ENCODE results near the gene MRPS9.

The MRPS9 gene

GRCh38 chr2:105144152-105144940 lies 106.5 kb downstream of the MRPS9 start:
- H3K9me2 ChIP-seq (replicated peaks; ENCODE audit: control insufficient read depth, low read length), result no peaks in the 10 kb centered on the region
- no peak overlapping the region for H3K4me3 ChIP-seq (ENCODE audit: low read length)
- no peak for TF ChIP-seq EZH2phosphoT487 (IDR thresholded peaks at IDR 0.05; ENCODE audit: borderline replicate concordance, low read length)
- TF ChIP-seq, protein P1, sequence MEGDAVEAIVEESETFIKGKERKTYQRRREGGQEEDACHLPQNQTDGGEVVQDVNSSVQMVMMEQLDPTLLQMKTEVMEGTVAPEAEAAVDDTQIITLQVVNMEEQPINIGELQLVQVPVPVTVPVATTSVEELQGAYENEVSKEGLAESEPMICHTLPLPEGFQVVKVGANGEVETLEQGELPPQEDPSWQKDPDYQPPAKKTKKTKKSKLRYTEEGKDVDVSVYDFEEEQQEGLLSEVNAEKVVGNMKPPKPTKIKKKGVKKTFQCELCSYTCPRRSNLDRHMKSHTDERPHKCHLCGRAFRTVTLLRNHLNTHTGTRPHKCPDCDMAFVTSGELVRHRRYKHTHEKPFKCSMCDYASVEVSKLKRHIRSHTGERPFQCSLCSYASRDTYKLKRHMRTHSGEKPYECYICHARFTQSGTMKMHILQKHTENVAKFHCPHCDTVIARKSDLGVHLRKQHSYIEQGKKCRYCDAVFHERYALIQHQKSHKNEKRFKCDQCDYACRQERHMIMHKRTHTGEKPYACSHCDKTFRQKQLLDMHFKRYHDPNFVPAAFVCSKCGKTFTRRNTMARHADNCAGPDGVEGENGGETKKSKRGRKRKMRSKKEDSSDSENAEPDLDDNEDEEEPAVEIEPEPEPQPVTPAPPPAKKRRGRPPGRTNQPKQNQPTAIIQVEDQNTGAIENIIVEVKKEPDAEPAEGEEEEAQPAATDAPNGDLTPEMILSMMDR (IDR thresholded peaks at IDR 0.05; ENCODE audit: low read depth, low read length, poor library complexity, severe bottlenecking), result no peak
- H4K20me1 ChIP-seq (ENCODE audit: control insufficient read depth, insufficient read depth, low read depth, low read length), result no peaks in the 10 kb centered on the region
- no peaks in the 10 kb centered on the region for H3F3A ChIP-seq (ENCODE audit: control insufficient read depth, insufficient read depth)
- no peak overlapping the region for H3K27ac ChIP-seq (ENCODE audit: low read depth, low read length)
- H3K4me2 ChIP-seq (ENCODE audit: low read length), result no peak overlapping the region
- no peaks in the 10 kb centered on the region for H3K4me1 ChIP-seq (ENCODE audit: control insufficient read depth, low read length)
- peaks cover 9% of the 10 kb centered on the region for H3K27me3 ChIP-seq (ENCODE audit: control insufficient read depth, low read length)
- no peaks in the 10 kb centered on the region for H3K79me2 ChIP-seq (ENCODE audit: control insufficient read depth, low read length)
- no peaks in the 10 kb centered on the region for H3K9me3 ChIP-seq (ENCODE audit: control insufficient read depth, insufficient read depth, low read length)
- H3K36me3 ChIP-seq (ENCODE audit: control insufficient read depth, low read length), result no peaks in the 10 kb centered on the region

DNA sequence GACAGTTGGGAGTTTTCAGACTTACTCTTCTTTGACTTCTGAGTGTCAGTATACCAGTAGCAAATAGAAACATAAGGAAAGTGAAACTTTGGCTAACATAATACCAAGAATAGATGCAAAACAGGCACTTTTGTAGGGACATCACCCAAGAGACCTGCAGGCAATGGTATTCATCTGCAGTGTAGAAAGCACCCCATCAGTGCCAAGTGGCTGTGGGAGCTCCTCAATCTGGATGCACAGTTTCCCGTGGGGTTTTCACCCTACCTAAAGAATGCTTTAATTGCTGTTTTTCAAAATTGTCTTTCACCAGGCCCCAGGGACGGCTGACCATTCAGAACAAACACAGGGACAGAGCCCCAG lies 107.1 kb downstream of the MRPS9 start:
- no peaks in the 10 kb centered on the region for H4K20me1 ChIP-seq (ENCODE audit: control insufficient read depth, insufficient read depth, low read depth, low read length)
- no peaks in the 10 kb centered on the region for H3K79me2 ChIP-seq (ENCODE audit: control insufficient read depth, low read length)
- no peak overlapping the region for H3K4me2 ChIP-seq (ENCODE audit: low read length)
- H3K4me3 ChIP-seq (ENCODE audit: low read length), result no peak overlapping the region
- H3K27me3 ChIP-seq (ENCODE audit: control insufficient read depth, low read length), result peaks cover 9% of the 10 kb centered on the region
- H3K9me2 ChIP-seq (replicated peaks; ENCODE audit: control insufficient read depth, low read length), result no peaks in the 10 kb centered on the region
- H3K4me1 ChIP-seq (ENCODE audit: control insufficient read depth, low read length), result no peaks in the 10 kb centered on the region
- H3K36me3 ChIP-seq (ENCODE audit: control insufficient read depth, low read length), result no peaks in the 10 kb centered on the region
- no peak overlapping the region for H3K27ac ChIP-seq (ENCODE audit: low read depth, low read length)
- H3K9me3 ChIP-seq (ENCODE audit: control insufficient read depth, insufficient read depth, low read length), result no peaks in the 10 kb centered on the region
- no peak for TF ChIP-seq EZH2phosphoT487 (IDR thresholded peaks at IDR 0.05; ENCODE audit: borderline replicate concordance, low read length)
- TF ChIP-seq, protein P1 (IDR thresholded peaks at IDR 0.05; ENCODE audit: low read depth, low read length, poor library complexity, severe bottlenecking), result no peak
- H3F3A ChIP-seq (ENCODE audit: control insufficient read depth, insufficient read depth), result no peaks in the 10 kb centered on the region

DNA sequence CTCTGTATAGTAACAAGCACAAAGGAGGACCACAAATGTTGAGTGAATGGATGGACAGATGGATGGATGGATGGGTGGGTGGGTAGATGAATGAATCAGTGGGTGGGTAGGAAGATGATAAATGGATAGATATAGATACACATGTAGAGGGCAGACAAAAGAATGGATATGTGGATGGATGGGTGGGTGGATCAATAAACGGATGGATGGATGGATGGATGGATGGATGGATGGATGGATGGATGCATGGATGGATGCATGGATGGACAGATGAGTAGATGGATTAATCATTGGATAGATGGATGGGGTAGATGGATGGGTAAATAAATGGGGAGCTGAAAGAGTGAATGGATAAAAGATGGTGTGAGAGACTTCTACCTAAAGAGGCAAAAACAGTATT lies 111.4 kb downstream of the MRPS9 start:
- Histone ChIP-seq H3K4me2 (ENCODE audit: low read length) (no peak overlapping the region), H3K9me3 (ENCODE audit: control insufficient read depth, insufficient read depth, low read length) (no peaks in the 10 kb centered on the region), H3K79me2 (ENCODE audit: control insufficient read depth, low read length) (no peaks in the 10 kb centered on the region), H3K27me3 (ENCODE audit: control insufficient read depth, low read length) (peaks cover 5% of the 10 kb centered on the region; the same call in 1 of the 2 replicates), H3K4me1 (ENCODE audit: control insufficient read depth, low read length) (no peaks in the 10 kb centered on the region), H3K9me2 (replicated peaks; ENCODE audit: control insufficient read depth, low read length) (no peaks in the 10 kb centered on the region), H3K4me3 (ENCODE audit: low read length) (no peak overlapping the region), H3K27ac (ENCODE audit: low read depth, low read length) (no peak overlapping the region), H3K36me3 (ENCODE audit: control insufficient read depth, low read length) (no peaks in the 10 kb centered on the region), H4K20me1 (ENCODE audit: control insufficient read depth, insufficient read depth, low read depth, low read length) (no peaks in the 10 kb centered on the region), H3F3A (ENCODE audit: control insufficient read depth, insufficient read depth) (no peaks in the 10 kb centered on the region)
- TF ChIP-seq, protein P1 (IDR thresholded peaks at IDR 0.05; ENCODE audit: low read depth, low read length, poor library complexity, severe bottlenecking), result no peak
- TF ChIP-seq EZH2phosphoT487 (IDR thresholded peaks at IDR 0.05; ENCODE audit: borderline replicate concordance, low read length), result no peak
